ENCODE measurements around the gene PRKRIP1.
"Not testable (repeated sequence)": the region's sequence is repeated elsewhere in the genome, so short reads cannot be mapped to it uniquely, and the experiment has no call there.

PRKRIP1 gene

DNA sequence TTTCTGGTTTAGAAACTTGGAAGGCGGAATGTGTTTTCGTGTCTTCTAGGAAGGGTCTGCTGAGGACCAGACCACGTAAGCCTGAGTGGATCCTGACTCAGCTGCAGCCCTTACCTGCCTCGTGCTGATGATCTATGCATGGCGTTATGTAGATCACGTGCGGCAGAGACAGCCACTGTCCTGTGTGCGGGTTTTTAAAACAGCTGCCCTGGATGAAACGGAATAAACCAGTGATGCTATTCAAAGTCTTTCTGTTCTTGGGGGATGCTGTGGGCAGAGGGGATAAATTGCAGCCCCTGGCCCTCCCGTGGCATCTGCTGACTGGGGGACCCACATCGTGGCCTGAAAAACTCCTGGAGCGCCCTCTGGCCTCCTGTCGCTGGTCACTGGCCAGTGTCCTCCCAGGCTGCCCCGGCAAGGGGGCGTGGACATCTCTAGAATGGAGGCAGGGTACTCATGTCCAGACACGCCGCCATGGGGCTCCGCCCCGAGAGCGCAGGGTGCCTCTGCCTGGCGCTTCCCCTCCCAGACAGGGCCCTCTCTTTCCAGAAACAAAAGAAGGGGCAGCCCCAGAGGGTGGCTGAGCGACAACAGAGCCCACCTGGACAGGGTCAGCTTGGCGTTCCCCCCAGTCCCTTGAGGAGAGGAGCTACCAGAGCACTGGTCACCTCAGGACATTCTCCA lies 55.4 kb downstream of the PRKRIP1 start:
- peak; percentile 15 for DNase-seq (ENCODE audit: low spot score)
- TF ChIP-seq, protein P1, sequence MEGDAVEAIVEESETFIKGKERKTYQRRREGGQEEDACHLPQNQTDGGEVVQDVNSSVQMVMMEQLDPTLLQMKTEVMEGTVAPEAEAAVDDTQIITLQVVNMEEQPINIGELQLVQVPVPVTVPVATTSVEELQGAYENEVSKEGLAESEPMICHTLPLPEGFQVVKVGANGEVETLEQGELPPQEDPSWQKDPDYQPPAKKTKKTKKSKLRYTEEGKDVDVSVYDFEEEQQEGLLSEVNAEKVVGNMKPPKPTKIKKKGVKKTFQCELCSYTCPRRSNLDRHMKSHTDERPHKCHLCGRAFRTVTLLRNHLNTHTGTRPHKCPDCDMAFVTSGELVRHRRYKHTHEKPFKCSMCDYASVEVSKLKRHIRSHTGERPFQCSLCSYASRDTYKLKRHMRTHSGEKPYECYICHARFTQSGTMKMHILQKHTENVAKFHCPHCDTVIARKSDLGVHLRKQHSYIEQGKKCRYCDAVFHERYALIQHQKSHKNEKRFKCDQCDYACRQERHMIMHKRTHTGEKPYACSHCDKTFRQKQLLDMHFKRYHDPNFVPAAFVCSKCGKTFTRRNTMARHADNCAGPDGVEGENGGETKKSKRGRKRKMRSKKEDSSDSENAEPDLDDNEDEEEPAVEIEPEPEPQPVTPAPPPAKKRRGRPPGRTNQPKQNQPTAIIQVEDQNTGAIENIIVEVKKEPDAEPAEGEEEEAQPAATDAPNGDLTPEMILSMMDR (IDR thresholded peaks at IDR 0.05; ENCODE audit: extremely low read depth, insufficient read depth, missing control alignments) = no peak
- in situ Hi-C loops (cut with MboI; ENCODE audit: low pct_unique_long_range_greater_than_20kb, low sequenced_read_pairs, unreplicated experiment) = no loop called here

DNA sequence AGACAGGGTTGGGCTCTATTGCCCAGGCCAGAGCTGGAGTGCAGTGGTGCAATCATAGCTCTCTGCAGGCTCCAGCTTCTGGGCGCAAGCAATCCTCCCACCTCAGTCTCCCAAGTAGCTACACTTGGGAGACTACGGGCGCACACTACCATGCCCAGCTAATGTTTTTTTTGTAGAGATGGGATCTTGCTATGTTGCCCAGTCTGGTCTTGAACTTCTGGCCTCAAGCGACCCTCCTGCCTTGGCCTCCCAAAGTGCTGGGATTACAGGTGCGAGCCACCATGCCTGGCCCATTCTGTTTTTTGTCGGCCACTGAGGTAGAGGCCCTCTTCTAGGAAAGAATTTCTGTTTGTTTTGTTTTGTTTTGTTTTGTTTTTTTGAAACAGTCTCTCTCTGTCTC lies 56.3 kb downstream of the PRKRIP1 start:
- in situ Hi-C loops (cut with MboI; ENCODE audit: low pct_unique_long_range_greater_than_20kb, low sequenced_read_pairs, unreplicated experiment) = no loop called here
- TF ChIP-seq, protein P1 (IDR thresholded peaks at IDR 0.05; ENCODE audit: extremely low read depth, insufficient read depth, missing control alignments) = no peak

DNA sequence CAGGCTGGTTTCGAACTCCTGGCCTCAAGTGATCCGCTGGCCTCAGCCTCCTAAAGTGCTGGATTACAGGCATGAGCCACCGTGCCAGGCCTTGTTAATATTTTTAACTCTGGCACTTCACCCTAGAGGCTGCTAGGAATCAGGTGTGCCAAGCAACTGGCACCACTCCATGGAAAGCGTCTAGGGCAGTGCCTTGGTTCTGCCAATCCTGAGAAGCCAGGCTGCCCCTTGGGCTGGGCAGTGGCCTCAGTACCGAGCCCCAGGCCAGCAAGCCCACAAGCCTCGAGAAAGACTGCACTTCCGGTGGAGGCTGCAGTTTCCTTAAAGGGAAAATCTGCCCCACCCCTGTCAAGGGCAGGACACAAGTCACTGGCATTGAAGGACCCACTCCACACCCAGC lies 57.2 kb downstream of the PRKRIP1 start:
- DNase-seq (ENCODE audit: low spot score) = no peak
- TF ChIP-seq, protein P1 (IDR thresholded peaks at IDR 0.05; ENCODE audit: extremely low read depth, insufficient read depth, missing control alignments) = no peak
- in situ Hi-C loops (cut with MboI; ENCODE audit: low pct_unique_long_range_greater_than_20kb, low sequenced_read_pairs, unreplicated experiment) = no loop called here

More for the DNA sequence above, 56.3 kb downstream of the PRKRIP1 start:
- DNase-seq (ENCODE audit: low spot score) = no peak

DNA sequence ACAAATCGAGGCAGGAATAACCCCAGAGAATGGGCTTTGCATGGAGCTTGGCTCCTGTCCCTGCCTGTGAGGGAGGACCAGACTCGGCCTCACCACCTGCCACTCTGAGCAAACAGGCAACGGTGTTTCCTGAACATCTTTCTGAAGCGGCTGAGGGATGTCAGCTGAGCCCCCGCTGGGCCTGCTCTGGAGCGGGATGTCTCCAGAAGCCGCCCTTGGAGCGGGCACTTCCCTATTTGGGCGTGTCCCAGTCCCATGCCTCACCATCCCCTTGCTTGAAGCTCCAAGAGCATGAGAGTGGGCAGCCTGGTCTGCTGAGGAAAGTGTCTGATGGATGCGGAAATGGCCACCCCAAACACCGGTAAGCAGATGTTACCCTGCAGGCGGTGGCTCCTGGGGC lies 58.3 kb downstream of the PRKRIP1 start:
- peak; percentile 19 for DNase-seq (ENCODE audit: low spot score)
- TF ChIP-seq, protein P1 (IDR thresholded peaks at IDR 0.05; ENCODE audit: extremely low read depth, insufficient read depth, missing control alignments) = no peak
- in situ Hi-C loops (cut with MboI; ENCODE audit: low pct_unique_long_range_greater_than_20kb, low sequenced_read_pairs, unreplicated experiment) = no loop called here

DNA sequence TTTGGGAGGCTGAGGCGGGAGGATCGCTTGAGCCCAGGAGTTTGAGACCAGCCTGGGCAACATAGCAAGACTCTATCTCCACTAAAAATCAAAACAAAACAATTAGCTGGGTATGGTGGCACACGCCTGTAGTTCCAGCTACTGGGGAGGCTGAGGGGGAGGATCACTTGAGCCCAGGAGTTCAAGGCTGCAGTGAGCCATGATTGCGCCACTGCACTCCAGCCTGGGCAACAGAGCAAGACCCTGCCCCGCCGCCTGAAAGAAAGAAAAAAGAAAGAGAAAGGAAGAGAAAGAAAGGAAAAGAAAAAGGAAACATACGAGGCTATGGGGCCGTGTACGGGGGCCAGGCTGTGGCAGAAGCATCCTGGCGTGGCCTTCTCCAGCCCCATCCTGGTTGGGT lies 58.8 kb downstream of the PRKRIP1 start:
- in situ Hi-C loops (cut with MboI; ENCODE audit: low pct_unique_long_range_greater_than_20kb, low sequenced_read_pairs, unreplicated experiment); DNase-seq (ENCODE audit: low spot score): not testable (repeated sequence)

DNA sequence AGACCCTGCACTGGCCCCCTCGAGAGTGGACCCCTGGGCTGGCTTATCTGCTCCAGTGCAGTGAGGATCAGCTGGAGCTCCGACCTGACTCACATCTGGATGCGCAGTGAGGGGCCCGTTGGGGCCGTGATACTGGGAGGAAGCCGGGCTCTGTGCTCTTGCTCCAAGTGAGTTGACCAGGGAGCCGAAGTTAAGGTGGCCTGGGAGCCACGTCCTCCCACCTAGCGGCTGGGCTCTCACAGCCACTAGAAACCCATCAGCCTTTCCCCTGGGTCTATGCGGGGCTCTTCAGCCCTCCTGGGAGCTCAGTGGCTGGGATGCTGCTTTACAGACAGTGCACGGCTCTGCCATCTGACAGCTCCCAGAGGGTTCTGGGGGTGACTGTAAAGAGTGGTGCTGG lies 59.4 kb downstream of the PRKRIP1 start:
- TF ChIP-seq, protein P1 (IDR thresholded peaks at IDR 0.05; ENCODE audit: extremely low read depth, insufficient read depth, missing control alignments) = no peak
- peak; percentile 23 for DNase-seq (ENCODE audit: low spot score)
- in situ Hi-C loops (cut with MboI; ENCODE audit: low pct_unique_long_range_greater_than_20kb, low sequenced_read_pairs, unreplicated experiment) = no loop called here

DNA sequence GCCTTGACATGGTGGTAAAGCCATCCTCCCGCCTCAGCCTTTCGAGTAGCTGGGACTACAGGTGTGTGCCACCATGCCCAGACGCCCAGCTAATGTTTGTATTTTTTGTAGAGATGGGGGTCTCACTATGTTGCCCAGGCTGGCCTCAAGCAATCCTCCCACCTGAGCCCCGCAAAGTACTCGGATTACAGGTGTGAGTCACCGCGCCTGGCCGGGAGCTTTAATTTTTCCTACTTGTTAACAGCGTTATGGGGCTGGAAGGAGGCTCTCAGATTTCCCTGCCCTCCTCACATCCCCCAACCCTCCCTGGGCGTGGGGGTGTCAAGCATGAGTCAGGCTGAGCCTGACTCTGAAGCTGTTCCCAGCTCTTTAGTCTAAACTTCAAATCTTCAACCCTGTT lies 60.2 kb downstream of the PRKRIP1 start:
- in situ Hi-C loops (cut with MboI; ENCODE audit: low pct_unique_long_range_greater_than_20kb, low sequenced_read_pairs, unreplicated experiment) = no loop called here
- peak; percentile 12 for DNase-seq (ENCODE audit: low spot score)
- TF ChIP-seq, protein P1 (IDR thresholded peaks at IDR 0.05; ENCODE audit: extremely low read depth, insufficient read depth, missing control alignments) = no peak
